T-helper 1 cell treated with Interleukin-12 subunit alpha and Interleukin-12 subunit beta and Interleukin-4 antibody, amounts not matched to agents 30 ng/mL and 1 ng/mL, for 36 hours (primary cell): Measurements from ENCODE around the gene STX19. TPM values are rescaled to one million over a fixed set of nuclear protein-coding genes. Genes with fewer than 3 reads are reported as not detected.

Experiments used
- intact Hi-C: fragments of 100-400 bp; cut with micrococcal nuclease; formaldehyde crosslinking; loops from one replicate; pipeline ENCODE4 v1.15.1; 2024
- total RNA-seq: library from RNA; stranded (reverse); gene quantifications from 2 replicates; pipeline ENCODE4 v1.2.3, GENCODE V29; 2022

STX19 gene
- total RNA-seq, 1 donor from 2014 or later = not detected

DNA sequence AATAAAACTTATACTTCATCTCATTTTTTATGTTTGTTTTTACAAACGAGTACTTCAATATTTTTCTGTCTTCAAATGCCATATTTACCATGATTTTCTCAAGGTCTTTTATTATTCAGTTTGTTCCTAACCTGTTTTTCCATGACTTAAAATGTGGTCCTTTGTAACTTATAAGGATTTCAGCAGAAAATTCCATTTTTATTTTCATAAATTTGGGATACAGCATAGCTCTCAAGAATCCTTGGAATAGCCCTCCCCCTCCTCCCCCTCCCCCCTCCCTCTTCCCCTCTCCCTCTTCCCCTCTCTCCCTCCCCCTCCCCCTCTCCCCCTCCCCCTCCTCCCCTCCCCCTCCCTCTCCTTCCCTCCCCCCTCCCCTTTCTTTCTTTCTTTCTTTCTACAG lies 14.9 kb upstream of the STX19 start:
- intact Hi-C loops = loop anchor here (2.0 kb wide), 1 partner anchor 32 kb away; no protein-coding TSS in a partner anchor

DNA sequence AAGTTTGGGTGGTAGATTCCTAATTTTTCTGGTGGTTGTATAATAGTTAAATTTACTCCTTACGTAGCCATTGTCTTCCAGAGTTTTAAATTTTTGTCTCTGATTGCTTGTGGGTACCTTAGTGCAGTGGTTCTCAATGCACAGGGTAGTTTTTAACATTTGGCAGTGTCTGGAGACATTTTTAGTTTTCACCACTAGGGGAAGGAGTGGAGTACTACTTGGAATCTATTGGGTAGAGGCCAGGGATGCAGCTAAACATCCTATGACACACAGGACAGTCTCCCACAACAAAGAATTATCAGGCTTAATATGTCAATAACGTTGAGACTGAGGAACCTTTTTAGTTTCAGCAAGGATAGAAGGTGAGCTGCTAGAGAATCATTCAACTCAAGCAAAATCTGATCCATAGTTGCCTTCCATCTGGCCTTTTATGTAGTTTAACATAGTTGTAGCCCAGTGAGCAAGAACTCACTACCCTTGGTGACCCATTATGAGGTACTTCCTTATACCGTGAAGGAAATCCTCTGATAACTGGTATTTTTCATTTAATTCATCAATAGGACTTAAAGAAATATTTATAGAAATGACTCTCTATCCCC lies 8.6 kb upstream of the STX19 start:
- intact Hi-C loops = loop anchor here (2.0 kb wide), 1 partner anchor 26 kb away; the partner anchor contains the start of genes DHFR2 and NSUN3

GRCh38 chr3:94026623-94027022 lies 1.8 kb downstream of the STX19 start:
- intact Hi-C loops = no loop called here

GRCh38 chr3:94024385-94024784 lies 4.0 kb downstream of the STX19 start:
- intact Hi-C loops = no loop called here

- intact Hi-C loops = no loop called here
These were observed 8.1 kb downstream of the STX19 start for GRCh38 chr3:94020293-94020692.

- intact Hi-C loops = no loop called here
These were observed 8.7 kb downstream of the STX19 start for GRCh38 chr3:94019659-94020058.

- intact Hi-C loops = no loop called here
These were observed 13.4 kb downstream of the STX19 start for GRCh38 chr3:94015025-94015424.

- intact Hi-C loops = no loop called here
These were observed 16.2 kb downstream of the STX19 start for GRCh38 chr3:94012185-94012584.

GRCh38 chr3:94011233-94011711 lies 17.1 kb downstream of the STX19 start:
- intact Hi-C loops = loop anchor here (1.0 to 2.0 kb wide), 2 partner anchors 32 to 51 kb away; partner anchors contain the start of gene DHFR2

GRCh38 chr3:94009608-94010007 lies 18.8 kb downstream of the STX19 start:
- intact Hi-C loops = loop anchor here (2.0 kb wide), 1 partner anchor 33 kb away; no protein-coding TSS in a partner anchor

DNA sequence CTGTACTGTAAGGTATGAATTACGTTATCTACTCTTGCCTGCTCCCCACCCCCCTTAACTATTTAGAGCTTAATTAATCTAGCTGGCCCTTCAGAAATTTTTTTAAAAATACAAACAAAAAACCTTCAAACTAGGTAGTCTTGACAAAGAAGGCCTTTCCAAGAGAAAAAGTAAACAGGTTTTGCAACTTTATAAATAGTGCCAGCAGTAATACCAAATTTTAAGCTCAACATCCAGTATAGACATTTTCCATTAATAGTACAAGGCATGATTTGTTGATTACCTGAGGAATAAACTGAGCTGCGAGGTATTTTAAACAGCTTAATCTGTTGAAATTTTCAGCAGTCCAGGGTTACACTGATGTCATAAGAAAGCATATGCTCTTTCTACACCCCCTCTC lies 20.1 kb downstream of the STX19 start:
- intact Hi-C loops = no loop called here

DNA sequence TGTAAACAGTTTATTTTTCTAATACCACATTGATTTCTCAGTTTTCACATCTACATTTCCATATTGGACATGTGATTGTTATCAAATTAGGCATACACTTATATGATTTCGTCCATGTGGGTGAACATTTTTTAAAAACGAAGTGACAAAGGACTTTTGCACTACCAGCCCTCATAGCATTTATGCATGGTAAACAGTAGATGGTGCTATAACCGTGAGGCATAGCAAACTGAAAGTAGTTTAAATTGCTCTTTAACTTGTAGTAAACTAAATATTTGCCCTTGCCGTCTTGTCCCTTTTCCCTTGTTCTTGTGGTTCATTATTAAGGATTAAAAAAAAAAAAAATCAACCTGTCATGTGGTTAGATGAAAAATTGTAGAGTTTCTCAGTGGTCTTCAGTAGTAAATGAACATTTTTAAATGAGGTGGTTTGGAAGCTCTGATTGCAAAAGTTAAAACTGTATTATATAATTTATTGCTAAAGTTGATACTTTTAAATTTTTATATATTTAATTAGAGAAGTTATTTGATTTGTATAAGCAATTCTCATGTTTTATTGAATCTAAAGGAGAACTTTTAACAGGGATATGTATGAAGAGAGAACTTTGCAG lies 24.0 kb downstream of the STX19 start:
- intact Hi-C loops = loop anchor here (1.0 to 5.0 kb wide), 8 partner anchors 24 to 280 kb away; partner anchors contain the start of genes ARL13B, NSUN3 and PROS1

- intact Hi-C loops = loop anchor here (5.0 kb wide), 1 partner anchor 230 kb away; no protein-coding TSS in a partner anchor
These were observed 26.4 kb downstream of the STX19 start for GRCh38 chr3:94001827-94002495.

GRCh38 chr3:94001191-94001590 lies 27.2 kb downstream of the STX19 start:
- intact Hi-C loops = loop anchor here (5.0 kb wide), 1 partner anchor 231 kb away; no protein-coding TSS in a partner anchor

- intact Hi-C loops = no loop called here
These were observed 34.3 kb downstream of the STX19 start for GRCh38 chr3:93994056-93994455.

DNA sequence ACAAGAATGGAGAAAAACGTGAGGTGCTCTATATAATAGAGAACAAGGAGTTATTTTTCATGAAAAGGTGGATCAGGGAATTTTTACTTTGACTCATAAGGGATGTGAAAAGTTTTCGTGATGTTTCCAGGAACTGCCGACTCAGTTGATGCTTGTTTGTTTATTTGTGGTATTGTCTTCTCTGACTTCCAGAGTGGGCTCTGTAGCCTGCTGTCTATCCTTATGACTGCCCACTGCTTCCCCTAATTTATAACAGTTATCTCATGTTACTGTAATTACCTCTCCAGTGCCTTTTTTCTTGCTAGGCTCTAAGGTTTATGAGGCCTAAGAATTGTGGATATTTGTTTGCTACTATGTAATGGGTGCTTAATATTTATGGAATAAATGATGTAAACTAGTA lies 36.2 kb downstream of the STX19 start:
- intact Hi-C loops = no loop called here

DNA sequence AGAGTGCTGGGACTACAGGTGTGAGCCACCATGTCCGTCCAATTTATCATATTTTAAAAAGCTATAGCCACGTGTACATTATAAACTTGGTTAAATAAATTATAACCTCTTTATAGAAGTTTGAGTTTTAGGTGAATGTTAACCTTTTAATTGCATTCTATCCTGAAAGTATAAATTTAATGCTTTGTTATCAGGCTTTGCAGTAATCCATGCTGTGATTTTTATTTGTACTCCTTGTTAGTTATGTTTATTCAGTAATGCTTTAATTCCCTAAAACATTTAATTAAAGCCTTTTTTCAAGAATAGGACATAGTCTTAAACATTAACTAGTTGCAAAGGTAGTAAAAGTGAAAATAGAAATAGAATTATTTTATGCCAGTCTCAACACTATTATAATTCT lies 36.8 kb downstream of the STX19 start:
- intact Hi-C loops = no loop called here

- intact Hi-C loops = no loop called here
These were observed 39.2 kb downstream of the STX19 start for GRCh38 chr3:93989241-93989640.

DNA sequence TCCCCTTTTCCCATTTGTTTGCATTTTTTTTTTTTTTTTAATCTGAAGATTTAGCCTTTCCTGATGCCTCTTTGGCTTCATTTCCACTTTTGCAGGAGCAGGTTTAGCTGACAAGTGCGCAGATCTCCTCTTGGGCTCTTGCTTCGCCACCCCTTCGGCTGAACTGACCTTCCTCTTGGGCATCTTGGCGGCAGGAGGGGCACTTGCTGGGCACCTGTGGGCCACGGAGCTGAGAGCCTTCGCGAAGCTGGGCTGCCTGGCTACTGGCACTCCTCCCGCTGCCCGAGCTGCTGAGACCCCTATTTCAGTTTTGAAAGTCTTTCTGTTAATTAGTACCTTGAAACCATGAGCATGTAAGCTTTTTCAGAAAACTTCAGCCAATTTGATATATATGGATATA lies 39.6 kb downstream of the STX19 start:
- intact Hi-C loops = no loop called here

DNA sequence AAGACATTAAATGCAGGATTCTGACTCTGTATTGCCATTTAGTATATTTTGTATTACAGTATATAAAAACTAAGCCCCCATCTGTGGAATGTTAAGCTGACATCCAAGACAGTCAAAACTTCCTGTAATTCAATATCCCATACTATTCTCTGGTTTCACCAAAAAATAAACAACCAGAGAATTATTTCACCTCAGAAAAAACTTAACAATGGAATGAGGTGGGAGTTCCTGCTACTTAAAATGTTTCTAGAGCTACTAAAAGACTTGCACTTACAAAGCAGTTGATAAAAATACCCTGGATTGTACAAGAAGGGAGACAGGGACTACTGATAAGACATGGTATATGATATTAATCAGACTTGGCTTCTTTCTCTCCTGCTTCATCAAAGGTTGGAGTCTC lies 40.1 kb downstream of the STX19 start:
- intact Hi-C loops = no loop called here

- intact Hi-C loops = no loop called here
These were observed 43.8 kb downstream of the STX19 start for GRCh38 chr3:93984618-93985017.

DNA sequence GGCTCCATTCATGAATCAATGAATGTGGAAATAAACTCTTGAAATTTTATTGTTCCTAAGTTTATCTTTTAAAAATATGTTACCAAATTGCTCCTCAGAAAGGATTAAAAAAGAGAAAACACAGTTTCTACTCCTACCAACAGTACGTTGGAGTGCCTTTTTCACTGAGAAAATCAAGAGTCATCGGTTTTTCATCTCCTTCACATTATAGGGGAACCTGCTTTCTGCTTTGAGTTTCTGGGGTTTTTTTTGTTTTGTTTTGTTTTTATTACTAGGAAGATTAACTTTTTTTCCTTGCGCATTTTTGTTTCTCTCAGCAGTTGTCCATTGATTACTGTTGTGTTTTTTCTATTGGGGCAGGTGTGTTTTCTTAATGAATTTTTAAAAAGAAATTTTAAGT lies 45.0 kb downstream of the STX19 start:
- intact Hi-C loops = no loop called here
